HepG2 (cell line): ENCODE data around the gene CCR9. TPM values are rescaled to one million over a fixed set of nuclear protein-coding genes. Genes with fewer than 3 reads are reported as not detected.

Experiments used
- AGO2 ChIP-seq: fragments of 200-400 bp; formaldehyde crosslinking; optimal IDR thresholded peaks from 2 replicates; pipeline ENCODE3; 2017; ENCODE audit warnings: mild to moderate bottlenecking, low read depth, low read length, moderate library complexity
- EZH2 ChIP-seq: conservative IDR thresholded peaks from 2 replicates; pipeline ENCODE4 v1.6.1; 2012; ENCODE audit warnings: mild to moderate bottlenecking, low read depth, low read length, moderate library complexity
- HCFC1 ChIP-seq: fragments of 150-350 bp; IDR thresholded peaks from 2 replicates; pipeline ENCODE4 v1.6.1; 2014; ENCODE audit warnings: low read depth, low read length
- HDAC2 ChIP-seq: sonication (generic); formaldehyde crosslinking; IDR thresholded peaks from 2 replicates; pipeline ENCODE4 v1.4.0; 2020; ENCODE audit warnings: missing genetic modification reagents
- KDM1A ChIP-seq: IDR thresholded peaks from 2 replicates; pipeline ENCODE4 v1.6.1; 2016; ENCODE audit warnings: missing compliant biosample characterization
- NR2F2 ChIP-seq: IDR thresholded peaks from 2 replicates; pipeline ENCODE4 v1.6.1; 2012; ENCODE audit warnings: low read depth, inconsistent platforms, borderline replicate concordance
- PBX2 ChIP-seq: IDR thresholded peaks from 2 replicates; pipeline ENCODE4 v1.6.1; 2016; ENCODE audit warnings: control low read depth
- RARG ChIP-seq: sonication (generic); formaldehyde crosslinking; IDR thresholded peaks from 2 replicates; pipeline ENCODE4 v1.4.0; 2020; ENCODE audit warnings: low read depth, mild to moderate bottlenecking, missing genetic modification reagents
- RBFOX2 ChIP-seq: fragments of 200-400 bp; formaldehyde crosslinking; IDR thresholded peaks from 2 replicates; pipeline ENCODE4 v1.6.1; 2017; ENCODE audit warnings: low read depth, mild to moderate bottlenecking, low read length
- SAP130 ChIP-seq: IDR thresholded peaks from 2 replicates; pipeline ENCODE4 v1.6.1; 2016; ENCODE audit warnings: low read depth
- SMYD3 ChIP-seq: sonication (generic); formaldehyde crosslinking; IDR thresholded peaks from 2 replicates; pipeline ENCODE4 v1.8.1; 2023; ENCODE audit warnings: mild to moderate bottlenecking, missing genetic modification reagents
- SNAPC4 ChIP-seq: sonication (generic); formaldehyde crosslinking; IDR thresholded peaks from 2 replicates; pipeline ENCODE4 v1.4.0; 2020; ENCODE audit warnings: mild to moderate bottlenecking, missing genetic modification reagents
- ZNF24 ChIP-seq: fragments of 450-650 bp; IDR thresholded peaks from 2 replicates; pipeline ENCODE4 v1.6.1; 2017; ENCODE audit warnings: antibody characterized with exemption, mild to moderate bottlenecking
- ZNF33A ChIP-seq: sonication (generic); formaldehyde crosslinking; IDR thresholded peaks from 2 replicates; pipeline ENCODE4 v1.5.1; 2020; ENCODE audit warnings: missing genetic modification reagents, mild to moderate bottlenecking, moderate library complexity, borderline replicate concordance
- ZNF570 ChIP-seq: sonication (generic); formaldehyde crosslinking; IDR thresholded peaks from 2 replicates; pipeline ENCODE4 v1.4.0; 2020; ENCODE audit warnings: mild to moderate bottlenecking, missing genetic modification reagents, borderline replicate concordance
- ZNF652 ChIP-seq: IDR thresholded peaks from 2 replicates; pipeline ENCODE4 v1.6.1; 2016; ENCODE audit warnings: low read depth, borderline replicate concordance
- polyA plus RNA-seq, 8 experiments: library from polyadenylated mRNA; depleted of rRNA in 3 of 8; stranded (reverse) in 7 of 8; unstranded in 1 of 8; fragments of >200 nt; fragmentation: Illumina TruSeq in 4 of 8; extraction: Trizol in 4 of 8; gene quantifications; 2 replicates each; pipeline versions ENCODE4 v1.2.1 to v1.2.3, GENCODE V29; 2011 to 2016; ENCODE audit warnings: low read depth in 4 of 8, missing spikeins in 1 of 8, mixed read lengths in 1 of 8; ENCODE audit not compliant: insufficient read depth in 1 of 8
- total RNA-seq, 5 experiments: library from RNA; depleted of rRNA; stranded (reverse); fragments of >200 nt; fragmentation: Illumina TruSeq; extraction: Trizol; gene quantifications; 2 replicates each; pipeline ENCODE4 v1.2.3, GENCODE V29; 2016; ENCODE audit warnings: low read depth in 1 of 5
- TF ChIP-seq, protein P1 (sequence below): sonication (generic); formaldehyde crosslinking; IDR thresholded peaks from 2 replicates; pipeline ENCODE4 v1.5.1; 2020; ENCODE audit warnings: mild to moderate bottlenecking, missing genetic modification reagents, borderline replicate concordance
- TF ChIP-seq, protein P2 (sequence below): sonication (generic); formaldehyde crosslinking; conservative IDR thresholded peaks from 2 replicates; pipeline ENCODE4 v1.4.0; 2020; ENCODE audit warnings: missing genetic modification reagents
- TF ChIP-seq, protein P3 (sequence below): sonication (generic); formaldehyde crosslinking; IDR thresholded peaks from 2 replicates; pipeline ENCODE4 v1.5.1; 2020; ENCODE audit warnings: mild to moderate bottlenecking, moderate library complexity, missing genetic modification reagents

Gene CCR9
- total and polyA plus RNA-seq, 2 of the 13 experiments (the other 11 are each of a cell fraction or from before 2014, with no cell fraction given), result not detected

DNA sequence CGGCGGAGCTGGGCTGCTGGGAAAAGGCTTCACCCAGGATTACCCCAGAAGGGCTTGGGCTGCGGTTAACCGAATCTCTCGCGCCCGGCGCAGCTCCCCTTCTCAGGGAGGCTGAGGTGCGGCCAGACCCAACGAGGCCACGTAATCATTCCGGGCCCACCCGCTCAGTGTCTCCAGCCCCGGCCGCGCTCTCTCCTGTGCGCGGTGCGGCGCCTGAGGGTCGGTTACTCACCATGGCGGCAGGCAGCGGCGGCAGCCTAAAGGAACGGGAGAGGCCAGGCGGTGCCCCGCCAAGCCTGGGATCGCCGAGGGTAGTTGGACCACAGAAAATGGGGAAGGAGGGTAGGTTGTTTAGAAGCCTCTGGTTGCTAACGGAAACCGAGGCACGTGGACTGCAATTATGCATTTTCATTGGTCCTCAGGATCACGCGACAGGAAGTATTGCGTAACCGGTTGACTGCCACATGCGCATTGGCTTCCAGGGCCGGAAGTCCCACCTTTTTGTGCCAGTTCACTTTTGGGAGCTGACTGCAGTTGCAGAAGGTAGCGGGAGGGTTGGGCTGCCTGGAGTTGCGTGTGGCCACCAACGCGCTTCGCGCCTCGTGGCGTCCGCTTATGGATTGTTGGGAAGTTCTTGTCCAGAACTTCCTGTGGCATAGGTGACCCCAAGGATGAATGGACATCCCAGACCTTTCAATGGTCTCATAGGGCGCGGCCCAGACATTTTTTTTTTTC is 44.4 kb upstream of the CCR9 start, which contains the start of gene LZTFL1 (continued):
- TF ChIP-seq, protein P1, sequence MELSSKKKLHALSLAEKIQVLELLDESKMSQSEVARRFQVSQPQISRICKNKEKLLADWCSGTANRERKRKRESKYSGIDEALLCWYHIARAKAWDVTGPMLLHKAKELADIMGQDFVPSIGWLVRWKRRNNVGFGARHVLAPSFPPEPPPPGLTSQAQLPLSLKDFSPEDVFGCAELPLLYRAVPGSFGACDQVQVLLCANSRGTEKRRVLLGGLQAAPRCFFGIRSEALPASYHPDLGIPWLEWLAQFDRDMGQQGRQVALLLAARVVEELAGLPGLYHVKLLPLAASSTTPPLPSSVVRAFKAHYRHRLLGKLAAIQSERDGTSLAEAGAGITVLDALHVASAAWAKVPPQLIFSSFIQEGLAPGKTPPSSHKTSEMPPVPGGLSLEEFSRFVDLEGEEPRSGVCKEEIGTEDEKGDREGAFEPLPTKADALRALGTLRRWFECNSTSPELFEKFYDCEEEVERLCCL (CRISPR knock-in tag), result no peak
- TF ChIP-seq ZNF33A (CRISPR knock-in tag) (no peak), ZNF570 (no peak), AGO2 (peak; percentile 18), NR2F2 (no peak; the same call in 1 of the 2 replicates), HDAC2 (CRISPR knock-in tag) (peak; percentile 72), PBX2 (no peak), HCFC1 (peak; percentile 36; the same call in 1 of the 2 replicates), SMYD3 (CRISPR knock-in tag) (no peak), RARG (no peak), SAP130 (CRISPR knock-in tag) (peak; percentile 99), RBFOX2 (peak; percentile 74), EZH2 (no peak), ZNF24 (no peak), SNAPC4 (CRISPR knock-in tag) (0 out of 2 replicates have a peak, but pooled peaks have one; percentile 66), ZNF652 (CRISPR knock-in tag) (no peak), KDM1A (CRISPR knock-in tag) (no peak)
- TF ChIP-seq, protein P2, sequence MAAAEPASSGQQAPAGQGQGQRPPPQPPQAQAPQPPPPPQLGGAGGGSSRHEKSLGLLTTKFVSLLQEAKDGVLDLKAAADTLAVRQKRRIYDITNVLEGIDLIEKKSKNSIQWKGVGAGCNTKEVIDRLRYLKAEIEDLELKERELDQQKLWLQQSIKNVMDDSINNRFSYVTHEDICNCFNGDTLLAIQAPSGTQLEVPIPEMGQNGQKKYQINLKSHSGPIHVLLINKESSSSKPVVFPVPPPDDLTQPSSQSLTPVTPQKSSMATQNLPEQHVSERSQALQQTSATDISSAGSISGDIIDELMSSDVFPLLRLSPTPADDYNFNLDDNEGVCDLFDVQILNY (CRISPR knock-in tag), result no peak
- TF ChIP-seq, protein P3, sequence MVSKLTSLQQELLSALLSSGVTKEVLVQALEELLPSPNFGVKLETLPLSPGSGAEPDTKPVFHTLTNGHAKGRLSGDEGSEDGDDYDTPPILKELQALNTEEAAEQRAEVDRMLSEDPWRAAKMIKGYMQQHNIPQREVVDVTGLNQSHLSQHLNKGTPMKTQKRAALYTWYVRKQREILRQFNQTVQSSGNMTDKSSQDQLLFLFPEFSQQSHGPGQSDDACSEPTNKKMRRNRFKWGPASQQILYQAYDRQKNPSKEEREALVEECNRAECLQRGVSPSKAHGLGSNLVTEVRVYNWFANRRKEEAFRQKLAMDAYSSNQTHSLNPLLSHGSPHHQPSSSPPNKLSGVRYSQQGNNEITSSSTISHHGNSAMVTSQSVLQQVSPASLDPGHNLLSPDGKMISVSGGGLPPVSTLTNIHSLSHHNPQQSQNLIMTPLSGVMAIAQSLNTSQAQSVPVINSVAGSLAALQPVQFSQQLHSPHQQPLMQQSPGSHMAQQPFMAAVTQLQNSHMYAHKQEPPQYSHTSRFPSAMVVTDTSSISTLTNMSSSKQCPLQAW (CRISPR knock-in tag), result peak; percentile 55; the same call in 1 of the 2 replicates
